ENCODE data around the gene SNX13.

Gene SNX13

DNA sequence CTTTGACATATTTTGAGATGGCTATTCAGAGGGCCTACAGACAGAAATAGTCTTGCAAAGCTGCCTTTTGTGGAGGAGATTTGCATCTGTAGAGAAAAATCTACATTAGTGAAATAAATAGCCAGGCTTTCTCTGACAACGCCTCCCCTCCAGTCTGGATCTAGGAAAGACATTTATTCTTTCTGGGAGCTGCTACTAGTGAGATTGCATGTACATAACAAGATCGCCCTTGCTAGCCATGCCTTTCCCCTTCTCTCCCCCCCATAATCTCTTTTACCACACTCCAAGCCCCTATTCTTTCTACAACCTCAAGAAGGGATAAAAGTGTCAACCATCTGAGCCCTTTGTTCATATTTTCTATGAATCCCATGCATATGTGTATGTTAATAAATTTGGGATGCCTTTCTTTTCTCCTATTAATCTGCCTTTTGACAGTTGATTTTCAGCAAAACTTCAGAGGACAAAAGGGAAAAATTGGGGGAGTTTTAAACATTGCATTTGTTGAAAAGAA lies 194.2 kb downstream of the SNX13 start:
- H2BK120ac ChIP-seq (ENCODE audit: low read depth, low read length) = no peak overlapping the region
- no peak overlapping the region for H3K4me2 ChIP-seq (ENCODE audit: low read length)
- no peak overlapping the region for H4K8ac ChIP-seq (ENCODE audit: low read depth, low read length)
- no peak overlapping the region for H3K18ac ChIP-seq (ENCODE audit: low read length)
- WGBS (ENCODE audit: extremely low coverage, insufficient coverage, low lambda C conversion rate) = no CpG with 5 or more reads among the region's 2 CpGs
- no peak overlapping the region for H2AK5ac ChIP-seq (ENCODE audit: low read length)
- no peaks in the 10 kb centered on the region for H3K27me3 ChIP-seq (ENCODE audit: insufficient read depth, low read length, poor library complexity)
- no peak overlapping the region for H3K4me3 ChIP-seq (ENCODE audit: low read length)
- H3K79me1 ChIP-seq (ENCODE audit: low read length) = no peaks in the 10 kb centered on the region
- H4K5ac ChIP-seq (ENCODE audit: low read length) = no peak overlapping the region
- H3K27ac ChIP-seq (ENCODE audit: low read depth, low read length) = no peak overlapping the region
- no peak overlapping the region for H3K23ac ChIP-seq (ENCODE audit: low read length)
- no peak overlapping the region for H3K4ac ChIP-seq (ENCODE audit: low read depth, low read length)
- H2BK15ac ChIP-seq (replicated peaks; ENCODE audit: low read depth) = no peak overlapping the region
- no peaks in the 10 kb centered on the region for H3K4me1 ChIP-seq (ENCODE audit: control insufficient read depth, low read depth, low read length)
- no peaks in the 10 kb centered on the region for H3K36me3 ChIP-seq (ENCODE audit: control insufficient read depth, insufficient read depth, low read length)
- DNase-seq = no peak
- no peak overlapping the region for H3K56ac ChIP-seq (ENCODE audit: low read length)
- H3K79me2 ChIP-seq (ENCODE audit: control insufficient read depth, insufficient read depth, low read length) = no peaks in the 10 kb centered on the region
- H2BK5ac ChIP-seq (ENCODE audit: low read length) = no peak overlapping the region
- no peak overlapping the region for H3K9ac ChIP-seq (ENCODE audit: low read length)

DNA sequence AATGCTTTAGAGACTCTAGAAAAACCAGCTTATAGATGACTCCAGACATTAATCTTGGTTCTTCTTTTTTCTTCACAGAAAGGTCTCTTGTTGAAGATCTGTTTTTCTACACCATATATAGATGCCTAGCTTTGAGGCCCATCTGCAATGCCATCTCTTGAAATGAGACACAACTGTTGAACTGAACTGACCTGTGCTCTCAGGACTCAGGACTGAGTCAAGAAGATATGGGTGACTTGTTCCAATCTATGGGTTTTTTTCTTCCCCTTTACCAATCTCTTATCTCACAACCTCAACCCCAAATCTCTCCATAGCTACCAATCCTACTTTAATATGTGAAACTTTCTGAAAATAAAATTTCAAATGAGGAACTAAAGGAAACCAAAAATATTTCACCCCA lies 194.7 kb downstream of the SNX13 start:
- Histone ChIP-seq H3K36me3 (ENCODE audit: control insufficient read depth, insufficient read depth, low read length) (no peaks in the 10 kb centered on the region), H3K79me1 (ENCODE audit: low read length) (no peaks in the 10 kb centered on the region), H2BK15ac (replicated peaks; ENCODE audit: low read depth) (no peak overlapping the region), H3K4me1 (ENCODE audit: control insufficient read depth, low read depth, low read length) (no peaks in the 10 kb centered on the region), H3K4me2 (ENCODE audit: low read length) (no peak overlapping the region), H4K8ac (ENCODE audit: low read depth, low read length) (no peak overlapping the region), H4K5ac (ENCODE audit: low read length) (no peak overlapping the region), H2BK120ac (ENCODE audit: low read depth, low read length) (no peak overlapping the region), H3K9ac (ENCODE audit: low read length) (no peak overlapping the region), H3K23ac (ENCODE audit: low read length) (no peak overlapping the region), H3K79me2 (ENCODE audit: control insufficient read depth, insufficient read depth, low read length) (no peaks in the 10 kb centered on the region), H2BK5ac (ENCODE audit: low read length) (no peak overlapping the region), H3K56ac (ENCODE audit: low read length) (no peak overlapping the region), H3K27me3 (ENCODE audit: insufficient read depth, low read length, poor library complexity) (no peaks in the 10 kb centered on the region), H2AK5ac (ENCODE audit: low read length) (no peak overlapping the region), H3K27ac (ENCODE audit: low read depth, low read length) (no peak overlapping the region), H3K18ac (ENCODE audit: low read length) (no peak overlapping the region), H3K4me3 (ENCODE audit: low read length) (no peak overlapping the region), H3K4ac (ENCODE audit: low read depth, low read length) (no peak overlapping the region)
- DNase-seq = no peak

DNA sequence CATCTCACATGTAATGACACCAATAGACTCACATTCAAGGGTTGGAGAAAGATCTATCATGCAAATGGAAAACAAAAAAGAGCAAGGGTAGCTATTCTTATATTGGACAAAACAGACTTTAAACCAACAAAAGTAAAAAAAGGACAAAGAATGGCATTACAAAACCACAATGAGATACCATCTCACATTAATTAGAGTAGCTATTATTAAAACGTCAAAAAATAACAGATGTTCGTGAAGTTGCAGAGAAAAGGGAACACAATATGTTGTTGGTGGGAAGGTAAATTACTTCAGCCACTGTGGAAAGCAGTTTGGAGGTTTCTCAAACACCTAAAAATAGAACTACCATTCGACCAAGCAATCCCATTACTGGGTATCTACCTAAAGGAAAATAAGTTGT lies 197.0 kb downstream of the SNX13 start:
- no peak for DNase-seq
- no peak overlapping the region for H4K8ac ChIP-seq (ENCODE audit: low read depth, low read length)
- H3K18ac ChIP-seq (ENCODE audit: low read length) = no peak overlapping the region
- H3K79me1 ChIP-seq (ENCODE audit: low read length) = no peaks in the 10 kb centered on the region
- no peak overlapping the region for H3K4ac ChIP-seq (ENCODE audit: low read depth, low read length)
- no peak overlapping the region for H3K4me3 ChIP-seq (ENCODE audit: low read length)
- no peaks in the 10 kb centered on the region for H3K79me2 ChIP-seq (ENCODE audit: control insufficient read depth, insufficient read depth, low read length)
- no CpG with 5 or more reads among the region's 3 CpGs for WGBS (ENCODE audit: extremely low coverage, insufficient coverage, low lambda C conversion rate)
- no peak overlapping the region for H3K23ac ChIP-seq (ENCODE audit: low read length)
- no peaks in the 10 kb centered on the region for H3K27me3 ChIP-seq (ENCODE audit: insufficient read depth, low read length, poor library complexity)
- H4K5ac ChIP-seq (ENCODE audit: low read length) = no peak overlapping the region
- no peak overlapping the region for H2BK5ac ChIP-seq (ENCODE audit: low read length)
- no peaks in the 10 kb centered on the region for H3K36me3 ChIP-seq (ENCODE audit: control insufficient read depth, insufficient read depth, low read length)
- H2BK120ac ChIP-seq (ENCODE audit: low read depth, low read length) = no peak overlapping the region
- no peak overlapping the region for H3K4me2 ChIP-seq (ENCODE audit: low read length)
- H3K4me1 ChIP-seq (ENCODE audit: control insufficient read depth, low read depth, low read length) = no peaks in the 10 kb centered on the region
- no peak overlapping the region for H3K56ac ChIP-seq (ENCODE audit: low read length)
- H3K9ac ChIP-seq (ENCODE audit: low read length) = no peak overlapping the region
- H2BK15ac ChIP-seq (replicated peaks; ENCODE audit: low read depth) = no peak overlapping the region
- no peak overlapping the region for H2AK5ac ChIP-seq (ENCODE audit: low read length)
- no peak overlapping the region for H3K27ac ChIP-seq (ENCODE audit: low read depth, low read length)

DNA sequence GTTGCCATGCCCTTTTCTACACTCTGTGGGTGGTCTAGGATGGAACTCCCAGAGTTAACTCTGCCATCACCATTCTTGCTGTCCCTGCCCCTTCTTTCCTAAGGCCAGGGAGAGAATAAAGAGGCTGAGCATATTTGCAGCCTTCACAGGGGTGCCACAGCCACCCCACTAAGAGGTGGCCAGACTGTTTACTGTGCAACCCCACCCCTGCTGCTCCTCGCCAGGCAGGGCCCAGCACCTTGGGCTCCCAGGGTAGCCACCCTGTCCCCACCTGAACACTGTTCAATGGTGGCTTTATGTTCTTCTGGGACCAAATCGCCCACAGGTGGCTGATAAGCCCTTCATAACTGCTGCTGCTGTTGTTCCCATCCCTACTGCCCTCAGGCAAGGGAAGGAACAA lies 198.9 kb downstream of the SNX13 start:
- H3K18ac ChIP-seq (ENCODE audit: low read length) = no peak overlapping the region
- H3K4me1 ChIP-seq (ENCODE audit: control insufficient read depth, low read depth, low read length) = no peaks in the 10 kb centered on the region
- H4K5ac ChIP-seq (ENCODE audit: low read length) = no peak overlapping the region
- WGBS (ENCODE audit: extremely low coverage, insufficient coverage, low lambda C conversion rate) = no CpG with 5 or more reads among the region's 2 CpGs
- H3K4ac ChIP-seq (ENCODE audit: low read depth, low read length) = no peak overlapping the region
- H3K9ac ChIP-seq (ENCODE audit: low read length) = no peak overlapping the region
- H3K36me3 ChIP-seq (ENCODE audit: control insufficient read depth, insufficient read depth, low read length) = no peaks in the 10 kb centered on the region
- no peak overlapping the region for H2BK5ac ChIP-seq (ENCODE audit: low read length)
- no peaks in the 10 kb centered on the region for H3K79me2 ChIP-seq (ENCODE audit: control insufficient read depth, insufficient read depth, low read length)
- H3K27me3 ChIP-seq (ENCODE audit: insufficient read depth, low read length, poor library complexity) = no peaks in the 10 kb centered on the region
- H3K4me2 ChIP-seq (ENCODE audit: low read length) = no peak overlapping the region
- no peak overlapping the region for H4K8ac ChIP-seq (ENCODE audit: low read depth, low read length)
- no peak overlapping the region for H3K4me3 ChIP-seq (ENCODE audit: low read length)
- H3K56ac ChIP-seq (ENCODE audit: low read length) = no peak overlapping the region
- no peak overlapping the region for H2BK15ac ChIP-seq (replicated peaks; ENCODE audit: low read depth)
- H3K27ac ChIP-seq (ENCODE audit: low read depth, low read length) = no peak overlapping the region
- no peak for DNase-seq
- no peak overlapping the region for H2BK120ac ChIP-seq (ENCODE audit: low read depth, low read length)
- no peak overlapping the region for H2AK5ac ChIP-seq (ENCODE audit: low read length)
- no peak overlapping the region for H3K23ac ChIP-seq (ENCODE audit: low read length)
- H3K79me1 ChIP-seq (ENCODE audit: low read length) = no peaks in the 10 kb centered on the region
